Muscle layer of colon (tissue), 2 donors: Measurements from ENCODE around the gene ENO3.
A peak's percentile ranks its signal among the peaks of the same experiment; 100 is the strongest.

ENCODE experiments used
- H3K27ac ChIP-seq: one replicate; pipeline ENCODE4 v1.7.0; 2013; ENCODE audit warnings: low read depth, mild to moderate bottlenecking, low read length, moderate library complexity
- H3K27me3 ChIP-seq, 2 donors: one replicate each; pipeline ENCODE4 v1.7.0; 2013; ENCODE audit warnings: low read length in 2 of 2, mild to moderate bottlenecking in 2 of 2; ENCODE audit not compliant: insufficient read depth in 2 of 2, control insufficient read depth in 1 of 2
- H3K36me3 ChIP-seq: one replicate; pipeline ENCODE4 v1.7.0; 2013; ENCODE audit warnings: mild to moderate bottlenecking, low read length; ENCODE audit not compliant: insufficient read depth
- H3K4me1 ChIP-seq: one replicate; pipeline ENCODE4 v1.7.0; 2013; ENCODE audit warnings: mild to moderate bottlenecking, low read length; ENCODE audit not compliant: insufficient read depth
- H3K4me3 ChIP-seq, 2 donors: one replicate each; pipeline ENCODE4 v1.7.0; 2013; ENCODE audit warnings: low read length in 2 of 2, low read depth in 1 of 2, mild to moderate bottlenecking in 1 of 2, moderate library complexity in 1 of 2
- H3K9ac ChIP-seq: one replicate; pipeline ENCODE4 v1.7.0; 2013; ENCODE audit warnings: low read length
- H3K9me3 ChIP-seq: one replicate; pipeline ENCODE4 v1.7.0; 2013; ENCODE audit warnings: mild to moderate bottlenecking, low read length
- donor health status: abdominal sarcoma.
- donor health status: Adenocarcinoma of cecum.

Gene ENO3

DNA sequence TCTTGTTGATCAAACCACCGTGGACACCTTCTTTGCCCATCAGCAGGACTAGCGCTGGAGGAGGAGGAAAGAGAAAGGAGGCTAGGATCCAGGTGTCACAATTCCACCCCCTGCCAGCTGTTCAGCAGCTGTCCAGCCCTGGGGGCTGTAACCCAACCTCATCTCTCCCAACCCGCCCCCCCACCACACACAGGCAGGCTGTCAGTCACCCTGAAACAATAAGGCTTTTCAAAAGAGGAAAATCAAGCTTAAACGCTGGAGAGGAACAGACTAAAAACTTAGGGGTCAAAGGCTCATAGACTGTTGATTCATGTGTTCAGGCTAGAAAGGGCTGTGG lies 5.0 kb upstream of the ENO3 start:
- peak overlapping the region; percentile 86 for H3K9ac ChIP-seq
- H3K4me1 ChIP-seq, result peaks cover 63% of the 10 kb centered on the region

DNA sequence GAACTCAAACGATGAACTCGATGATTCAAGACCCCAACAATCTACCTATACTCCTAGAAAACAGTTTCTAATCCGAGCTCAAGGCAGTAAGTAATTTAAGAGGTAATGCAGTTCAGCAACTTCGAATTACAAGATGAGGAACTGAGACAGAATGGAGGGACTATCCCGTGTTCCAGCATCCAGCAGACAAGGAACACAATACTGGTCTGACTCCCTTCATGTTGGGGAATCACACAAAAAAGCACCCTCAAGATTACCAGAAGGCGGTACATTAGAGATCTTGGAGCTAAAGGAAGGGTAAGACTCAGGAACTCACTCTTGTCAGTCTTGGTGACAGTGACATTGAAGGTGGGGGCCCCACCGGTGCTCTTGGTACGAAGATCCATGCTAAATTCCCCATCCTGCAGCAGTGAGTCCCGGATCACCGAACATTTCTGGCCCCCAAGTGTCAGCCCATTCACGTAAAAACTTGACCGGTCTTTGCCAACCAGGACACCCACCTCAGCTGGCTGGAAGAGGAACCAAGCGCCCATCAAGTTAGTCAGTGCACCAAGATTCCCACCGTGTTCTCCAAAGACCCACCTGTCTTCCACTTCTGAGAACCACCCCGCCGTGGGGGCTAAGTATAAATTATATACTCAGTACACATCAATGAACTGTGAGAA lies 4.5 kb upstream of the ENO3 start:
- H3K4me3 ChIP-seq, result peak overlapping the region; percentile 37 to 72

More for the DNA sequence above, 5.0 kb upstream of the ENO3 start:
- Histone ChIP-seq H3K27ac (peak overlapping the region; percentile 88), H3K4me3 (peak overlapping the region in 1 of 2 donors; percentile 72), H3K36me3 (peaks cover 48% of the 10 kb centered on the region), H3K9me3 (no peaks in the 10 kb centered on the region), H3K27me3 (no peaks in the 10 kb centered on the region)

DNA sequence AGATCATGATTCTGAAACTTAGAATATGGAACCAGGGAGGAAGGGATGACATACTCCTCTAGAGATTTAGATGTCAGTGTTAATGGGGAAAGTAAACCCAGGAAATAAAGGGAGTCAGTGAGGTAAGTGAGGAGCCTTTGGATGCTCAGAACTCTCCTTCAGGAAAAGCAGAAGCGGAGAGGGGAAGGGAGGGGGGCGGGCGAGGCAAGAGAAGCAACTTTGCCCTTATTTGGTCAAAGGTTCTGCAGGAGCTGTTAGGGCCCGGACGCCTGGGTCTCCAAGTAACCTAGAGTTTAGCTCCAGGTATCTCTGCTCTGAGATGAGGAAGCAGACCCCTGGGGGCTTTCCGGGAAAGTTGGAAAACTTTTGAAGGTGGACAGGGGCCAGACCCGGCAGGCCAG lies 3.9 kb upstream of the ENO3 start:
- no peaks in the 10 kb centered on the region for H3K27me3 ChIP-seq
- peak overlapping the region; percentile 37 to 72 for H3K4me3 ChIP-seq
- H3K9me3 ChIP-seq, result no peaks in the 10 kb centered on the region
- H3K9ac ChIP-seq, result peak overlapping the region; percentile 86
- H3K4me1 ChIP-seq, result peaks cover 57% of the 10 kb centered on the region
- H3K36me3 ChIP-seq, result peaks cover 48% of the 10 kb centered on the region
- peak overlapping the region; percentile 88 for H3K27ac ChIP-seq

More for the DNA sequence above, 4.5 kb upstream of the ENO3 start:
- Histone ChIP-seq H3K27ac (peak overlapping the region; percentile 88), H3K27me3 (no peaks in the 10 kb centered on the region), H3K9me3 (no peaks in the 10 kb centered on the region), H3K9ac (peak overlapping the region; percentile 86), H3K36me3 (peaks cover 48% of the 10 kb centered on the region), H3K4me1 (peaks cover 63% of the 10 kb centered on the region)

DNA sequence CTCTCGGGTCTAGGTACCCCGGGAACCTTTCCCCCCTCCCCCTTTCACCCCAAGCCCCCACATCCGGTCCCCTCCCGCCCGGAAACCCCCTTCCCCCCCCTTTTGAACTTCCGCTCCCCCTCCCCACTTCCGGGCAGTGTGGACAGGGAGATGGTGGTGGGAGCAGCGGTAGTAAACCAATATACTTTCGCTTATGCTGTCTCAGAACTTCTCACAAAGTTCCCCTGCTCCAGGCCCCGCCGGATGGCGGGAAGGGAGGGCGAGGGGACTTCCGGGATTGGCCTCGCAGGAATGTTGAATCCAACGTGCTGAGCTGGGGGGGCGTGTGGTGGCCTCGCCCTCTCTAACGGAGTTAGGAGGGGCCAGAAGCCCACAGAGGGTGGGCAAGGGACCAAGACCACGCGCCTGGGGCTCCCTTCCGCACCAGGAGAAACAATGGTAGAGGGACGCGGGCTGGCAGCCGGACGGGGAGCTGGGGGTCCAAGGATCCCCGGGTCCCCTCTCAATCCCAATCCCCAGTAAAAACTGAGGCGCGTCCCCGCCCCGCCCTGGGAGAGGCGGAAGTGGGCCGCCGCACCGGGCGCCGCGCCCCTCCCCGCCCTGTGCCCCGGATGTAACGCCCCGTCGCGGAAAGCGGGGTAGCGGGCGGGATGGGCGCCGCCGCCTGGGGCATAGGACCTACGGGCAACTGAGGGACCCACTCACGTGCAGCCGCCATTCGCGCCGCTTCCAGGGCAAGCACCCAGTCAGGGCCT lies 3.3 kb upstream of the ENO3 start:
- peak overlapping the region; percentile 86 for H3K9ac ChIP-seq
- H3K4me1 ChIP-seq, result peaks cover 52% of the 10 kb centered on the region
- peaks cover 42% of the 10 kb centered on the region for H3K36me3 ChIP-seq
- H3K27me3 ChIP-seq, result no peaks in the 10 kb centered on the region
- H3K4me3 ChIP-seq, result peak overlapping the region; percentile 72 to 95
- H3K9me3 ChIP-seq, result no peaks in the 10 kb centered on the region
- peak overlapping the region; percentile 100 for H3K27ac ChIP-seq

DNA sequence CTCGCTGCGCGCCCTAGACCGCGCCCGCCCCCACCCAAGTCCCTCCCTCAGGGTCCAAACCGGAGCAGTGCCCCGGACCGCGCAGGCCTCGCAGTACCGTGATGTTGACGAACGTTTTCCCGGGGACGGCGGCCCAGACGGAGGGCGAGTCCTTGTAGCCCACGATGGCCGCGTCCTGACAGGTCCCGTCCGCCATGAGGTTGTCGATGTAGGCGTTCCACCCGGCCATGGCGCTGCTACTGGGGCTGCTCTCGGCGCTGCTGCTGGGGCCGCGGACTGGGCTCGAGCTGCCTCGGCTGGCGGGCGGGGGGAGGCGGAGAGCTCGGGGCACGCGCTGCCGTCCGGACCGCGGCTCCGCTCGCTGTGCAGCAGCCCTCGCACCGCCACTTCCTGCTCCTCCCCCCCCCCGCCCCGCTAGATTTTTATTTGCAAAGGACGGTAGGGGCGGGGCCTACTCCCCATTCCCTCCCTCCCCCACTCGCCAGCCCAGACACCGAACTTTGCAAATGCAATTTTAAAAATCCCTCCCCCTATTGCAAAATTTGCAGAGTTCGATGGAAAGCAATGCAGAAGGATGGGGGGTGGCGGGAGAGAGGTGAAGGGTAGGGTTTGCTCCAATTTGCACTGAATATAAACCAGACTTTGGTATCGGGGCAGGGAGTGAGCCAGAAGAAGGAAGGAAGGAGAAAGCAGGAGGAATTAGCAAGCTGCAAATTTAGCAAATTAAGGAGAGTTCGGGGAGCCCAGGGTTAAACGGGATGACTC lies 2.6 kb upstream of the ENO3 start, which contains the start of gene PFN1:
Gene PFN1 (minus strand): TSS at position 365 of the 765 bp plus-strand sequence. CDS start 136 bp downstream, at position 229.
- Histone ChIP-seq H3K9ac (peak within 1 kb of the TSS; percentile 86), H3K36me3 (peaks cover 35% of the 10 kb centered on the region), H3K9me3 (no peaks in the 10 kb centered on the region), H3K4me1 (peaks cover 48% of the 10 kb centered on the region), H3K27ac (peak within 1 kb of the TSS; percentile 100), H3K4me3 (peak within 1 kb of the TSS; percentile 72 to 95), H3K27me3 (no peaks in the 10 kb centered on the region)

DNA sequence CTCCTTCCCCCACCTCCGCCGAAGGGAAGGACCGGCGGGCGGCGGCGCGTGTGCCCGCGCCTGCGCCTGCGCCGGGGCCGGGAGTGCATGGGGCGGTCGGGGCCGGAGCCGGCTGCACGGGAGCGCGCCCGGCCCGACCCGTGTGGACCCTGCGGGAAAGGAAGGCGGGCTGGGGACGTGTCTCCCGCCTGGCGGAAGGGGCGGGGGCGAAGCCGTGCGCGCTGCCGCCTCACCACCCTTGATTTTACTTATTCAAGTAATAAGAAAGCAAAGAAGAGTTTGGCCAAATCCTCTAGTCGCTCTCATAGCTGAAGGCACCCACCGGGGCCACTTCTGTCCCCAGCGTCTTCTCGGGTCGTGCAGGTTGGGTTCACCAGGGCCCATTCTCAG lies 2.0 kb upstream of the ENO3 start:
- peak overlapping the region; percentile 98 for H3K27ac ChIP-seq
- no peaks in the 10 kb centered on the region for H3K27me3 ChIP-seq
- H3K9ac ChIP-seq, result peak overlapping the region; percentile 53
- H3K9me3 ChIP-seq, result no peaks in the 10 kb centered on the region
- H3K36me3 ChIP-seq, result peaks cover 29% of the 10 kb centered on the region
- H3K4me1 ChIP-seq, result peaks cover 42% of the 10 kb centered on the region
- H3K4me3 ChIP-seq, result peak overlapping the region; percentile 72 to 95

DNA sequence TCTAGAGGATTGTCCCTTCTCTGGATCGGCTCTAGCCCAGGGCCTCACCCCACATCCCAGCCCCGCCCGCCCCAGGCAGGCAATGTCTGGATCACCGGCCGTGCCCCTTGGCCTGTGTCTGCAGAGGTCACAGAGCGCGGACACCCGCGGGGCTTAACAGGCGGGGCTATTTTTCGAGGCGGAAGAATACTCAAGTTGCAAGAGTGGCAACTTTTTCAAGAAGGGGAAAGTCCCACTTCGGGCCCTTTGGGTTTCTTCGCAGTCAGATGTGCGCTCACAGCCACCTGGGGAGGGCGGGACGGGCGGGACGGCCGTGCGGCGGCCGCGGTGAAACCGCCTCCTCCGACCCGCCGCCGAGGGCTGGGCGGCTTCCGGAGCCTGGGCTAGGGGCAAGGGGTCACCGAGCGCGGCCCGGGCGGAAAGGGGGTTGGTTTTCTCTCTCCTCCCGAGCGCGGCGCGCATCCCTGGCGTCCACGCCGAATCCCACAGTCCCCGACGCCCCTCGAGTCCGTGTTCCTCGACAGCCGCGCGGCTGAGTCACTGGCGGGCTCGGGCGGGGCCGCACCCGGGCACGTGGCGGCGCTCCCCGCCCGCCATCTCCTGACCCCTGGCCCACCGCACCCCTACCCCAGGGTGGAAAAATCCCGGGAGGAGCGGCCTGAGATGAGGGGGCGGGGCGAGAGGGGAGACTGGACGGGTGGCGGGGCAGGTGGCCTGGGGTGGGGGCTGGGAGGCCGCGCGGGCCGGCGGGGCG lies 1.4 kb upstream of the ENO3 start:
- H3K4me1 ChIP-seq, result peaks cover 37% of the 10 kb centered on the region
- H3K9ac ChIP-seq, result peak overlapping the region; percentile 53

DNA sequence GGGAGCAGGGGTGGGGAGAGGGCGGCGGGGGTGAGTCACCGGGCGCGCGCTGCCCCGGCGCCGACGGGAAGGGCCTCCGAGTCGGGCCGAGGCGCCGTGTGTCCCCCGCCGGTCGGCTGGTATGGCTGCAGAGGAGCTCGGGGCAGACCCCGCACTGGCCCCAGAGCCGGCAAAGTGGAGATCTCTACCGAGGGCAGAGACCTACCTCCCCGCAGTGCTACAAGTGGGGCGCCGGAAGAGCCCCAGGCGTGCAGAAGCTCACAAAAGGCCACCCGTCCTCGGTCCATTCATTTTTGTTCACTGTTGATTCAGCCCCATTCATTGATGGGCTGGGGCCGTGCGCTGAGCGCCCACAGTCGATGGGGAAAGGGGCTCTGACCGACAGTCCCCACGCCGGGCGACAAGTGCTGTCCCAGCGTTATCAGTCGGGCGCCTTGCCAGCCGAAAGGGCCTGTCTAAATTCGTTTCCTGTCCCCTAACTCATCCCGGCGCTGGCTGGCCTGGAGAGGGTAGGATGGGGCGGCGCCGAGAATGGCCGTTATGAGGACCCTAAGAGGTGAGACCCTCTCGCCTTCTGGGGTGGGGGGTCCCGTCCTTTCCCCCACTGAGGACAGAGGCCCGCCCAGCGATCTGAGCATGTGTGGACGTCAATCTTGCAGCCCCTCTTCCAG lies 709 bp upstream of the ENO3 start:
- peaks cover 29% of the 10 kb centered on the region for H3K4me1 ChIP-seq
- peak overlapping the region; percentile 23 to 57 for H3K4me3 ChIP-seq
- H3K27me3 ChIP-seq, result no peaks in the 10 kb centered on the region
- peaks cover 16% of the 10 kb centered on the region for H3K36me3 ChIP-seq
- no peaks in the 10 kb centered on the region for H3K9me3 ChIP-seq
- peak overlapping the region; percentile 72 for H3K27ac ChIP-seq
- peak overlapping the region; percentile 21 for H3K9ac ChIP-seq

More for the DNA sequence above, 1.4 kb upstream of the ENO3 start:
- Histone ChIP-seq H3K9me3 (no peaks in the 10 kb centered on the region), H3K27me3 (no peaks in the 10 kb centered on the region), H3K4me3 (peak overlapping the region; percentile 72 to 95), H3K27ac (peak overlapping the region; percentile 98), H3K36me3 (peaks cover 23% of the 10 kb centered on the region)

DNA sequence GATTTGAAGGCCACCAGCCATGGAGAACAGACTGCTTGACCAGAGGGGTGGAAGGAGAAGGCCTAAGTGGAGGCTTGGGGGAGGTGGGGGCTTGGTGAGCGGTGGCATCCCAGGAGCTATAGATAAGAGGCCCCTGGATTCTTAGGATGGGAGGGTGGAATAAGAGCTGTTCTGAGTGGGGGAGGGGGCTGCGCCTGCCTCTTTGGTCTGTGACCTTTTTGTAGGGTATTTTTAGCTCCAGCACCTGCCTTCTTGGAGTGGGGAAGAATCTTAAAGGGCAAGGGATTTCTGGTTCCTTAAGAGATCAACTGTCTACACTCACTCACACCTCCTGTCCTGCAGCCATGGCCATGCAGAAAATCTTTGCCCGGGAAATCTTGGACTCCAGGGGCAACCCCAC lies 567 bp downstream of the ENO3 start:
- Histone ChIP-seq H3K9me3 (no peaks in the 10 kb centered on the region), H3K36me3 (peaks cover 4% of the 10 kb centered on the region), H3K4me1 (peaks cover 17% of the 10 kb centered on the region), H3K27me3 (no peaks in the 10 kb centered on the region), H3K27ac (peak overlapping the region; percentile 72), H3K4me3 (no peak overlapping the region), H3K9ac (no peak overlapping the region)

DNA sequence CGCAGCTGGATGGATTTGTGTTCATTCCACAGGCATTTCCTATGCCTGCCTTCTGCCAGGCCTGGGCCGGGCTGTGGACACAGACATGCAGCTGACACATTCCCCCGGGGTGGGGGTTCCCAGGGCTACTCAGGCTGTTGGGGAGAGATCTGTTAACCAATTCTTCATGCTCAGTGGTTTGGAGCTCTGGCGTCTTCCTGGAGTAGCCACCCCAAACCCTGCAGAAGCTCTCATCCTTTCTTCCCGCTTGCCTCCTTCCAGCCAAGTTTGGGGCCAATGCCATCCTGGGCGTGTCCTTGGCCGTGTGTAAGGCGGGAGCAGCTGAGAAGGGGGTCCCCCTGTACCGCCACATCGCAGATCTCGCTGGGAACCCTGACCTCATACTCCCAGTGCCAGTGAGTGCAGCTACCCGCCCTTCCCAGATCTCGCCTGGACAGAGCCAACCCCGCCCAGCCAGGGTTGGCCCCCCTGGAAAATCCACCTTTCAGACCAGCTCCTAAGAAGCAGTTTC lies 2.6 kb downstream of the ENO3 start:
- peaks cover 13% of the 10 kb centered on the region for H3K4me1 ChIP-seq
- peaks cover 6% of the 10 kb centered on the region for H3K36me3 ChIP-seq
- H3K9me3 ChIP-seq, result no peaks in the 10 kb centered on the region
- no peak overlapping the region for H3K9ac ChIP-seq
- H3K27ac ChIP-seq, result no peak overlapping the region
- H3K4me3 ChIP-seq, result no peak overlapping the region
- no peaks in the 10 kb centered on the region for H3K27me3 ChIP-seq
